GM12891 (cell line): Measurements from ENCODE around the gene RRM2.

Experiments used
- DNase-seq: peaks from one replicate; pipeline ENCODE4 v3.0.0; 2011; ENCODE audit warnings: low spot score; ENCODE audit not compliant: insufficient read length
- FAIRE-seq: peaks from 2 replicates; lab custom pipeline; 2011; peaks lifted over from hg19 to GRCh38; lab: Jason Lieb, UNC
- PAX5 ChIP-seq: IDR thresholded peaks from 2 replicates; pipeline ENCODE4 v1.6.1; 2011; ENCODE audit warnings: low read length, moderate library complexity, mild to moderate bottlenecking; ENCODE audit not compliant: insufficient read depth, severe bottlenecking
- POLR2A ChIP-seq: IDR thresholded peaks from 2 replicates; pipeline ENCODE4 v1.6.1; 2011; ENCODE audit warnings: low read depth, low read length, control low read depth
- POLR2AphosphoS5 ChIP-seq: IDR thresholded peaks from 2 replicates; pipeline ENCODE4 v1.6.1; 2011; ENCODE audit warnings: low read depth, low read length, control low read depth
- POU2F2 ChIP-seq: IDR thresholded peaks from 2 replicates; pipeline ENCODE4 v1.6.1; 2011; ENCODE audit warnings: low read depth, mild to moderate bottlenecking, control low read depth, low read length, moderate library complexity
- SPI1 ChIP-seq: IDR thresholded peaks from 2 replicates; pipeline ENCODE4 v1.6.1; 2011; ENCODE audit warnings: low read depth, low read length, control low read depth
- TAF1 ChIP-seq: IDR thresholded peaks from 2 replicates; pipeline ENCODE4 v1.6.1; 2011; ENCODE audit warnings: low read depth, low read length, control low read depth

RRM2 gene

DNA sequence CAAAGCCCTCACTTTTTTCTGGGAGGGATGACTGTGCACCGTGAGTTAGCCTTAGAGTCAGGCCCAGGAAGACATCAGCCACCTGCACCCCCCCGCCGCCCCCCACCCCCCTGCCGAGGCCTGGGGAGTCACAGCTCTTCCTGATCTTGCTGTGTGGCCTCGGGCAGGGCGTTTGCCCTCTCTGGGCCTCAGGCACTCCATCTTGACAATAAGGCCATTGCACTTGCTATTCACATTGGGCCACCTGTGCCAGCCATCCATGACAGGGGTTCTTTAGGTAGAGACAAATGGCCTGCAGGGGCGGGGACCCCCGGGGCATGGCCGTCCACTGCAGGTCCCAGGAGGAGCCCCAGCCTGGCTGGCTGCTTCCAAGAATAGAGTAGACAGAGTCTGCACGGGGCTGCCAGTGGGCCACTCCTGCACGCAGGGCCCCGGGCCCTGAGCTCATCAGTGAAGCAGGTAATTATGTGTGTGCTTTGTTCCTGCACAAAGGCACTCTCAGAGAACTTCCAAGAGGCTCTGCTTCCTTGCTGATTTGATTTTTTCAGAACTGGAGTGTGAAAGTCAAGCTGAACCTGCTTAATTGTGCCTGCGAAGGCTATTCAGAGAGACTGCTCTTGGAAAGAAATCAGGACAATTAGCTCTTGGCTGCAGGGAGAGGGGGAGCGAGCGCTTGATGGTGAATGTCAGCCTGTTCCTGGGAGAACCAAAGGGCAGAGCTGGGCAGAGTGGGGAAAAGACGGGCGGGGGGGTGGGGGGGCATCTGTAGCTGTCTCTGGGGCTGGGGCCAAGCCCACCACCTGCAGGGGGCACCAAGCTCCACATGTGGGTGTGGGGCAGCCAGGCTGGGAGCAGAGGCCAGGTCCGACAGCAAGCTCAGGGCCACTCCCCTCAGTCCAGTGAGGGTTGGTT lies 40.3 kb downstream of the RRM2 start:
- no peak for FAIRE-seq
- DNase-seq, result no peak
- no peak for TF ChIP-seq TAF1
- TF ChIP-seq POLR2A, result no peak
- no peak for TF ChIP-seq POU2F2
- no peak for TF ChIP-seq POLR2AphosphoS5
- no peak for TF ChIP-seq SPI1
- TF ChIP-seq PAX5, result no peak

DNA sequence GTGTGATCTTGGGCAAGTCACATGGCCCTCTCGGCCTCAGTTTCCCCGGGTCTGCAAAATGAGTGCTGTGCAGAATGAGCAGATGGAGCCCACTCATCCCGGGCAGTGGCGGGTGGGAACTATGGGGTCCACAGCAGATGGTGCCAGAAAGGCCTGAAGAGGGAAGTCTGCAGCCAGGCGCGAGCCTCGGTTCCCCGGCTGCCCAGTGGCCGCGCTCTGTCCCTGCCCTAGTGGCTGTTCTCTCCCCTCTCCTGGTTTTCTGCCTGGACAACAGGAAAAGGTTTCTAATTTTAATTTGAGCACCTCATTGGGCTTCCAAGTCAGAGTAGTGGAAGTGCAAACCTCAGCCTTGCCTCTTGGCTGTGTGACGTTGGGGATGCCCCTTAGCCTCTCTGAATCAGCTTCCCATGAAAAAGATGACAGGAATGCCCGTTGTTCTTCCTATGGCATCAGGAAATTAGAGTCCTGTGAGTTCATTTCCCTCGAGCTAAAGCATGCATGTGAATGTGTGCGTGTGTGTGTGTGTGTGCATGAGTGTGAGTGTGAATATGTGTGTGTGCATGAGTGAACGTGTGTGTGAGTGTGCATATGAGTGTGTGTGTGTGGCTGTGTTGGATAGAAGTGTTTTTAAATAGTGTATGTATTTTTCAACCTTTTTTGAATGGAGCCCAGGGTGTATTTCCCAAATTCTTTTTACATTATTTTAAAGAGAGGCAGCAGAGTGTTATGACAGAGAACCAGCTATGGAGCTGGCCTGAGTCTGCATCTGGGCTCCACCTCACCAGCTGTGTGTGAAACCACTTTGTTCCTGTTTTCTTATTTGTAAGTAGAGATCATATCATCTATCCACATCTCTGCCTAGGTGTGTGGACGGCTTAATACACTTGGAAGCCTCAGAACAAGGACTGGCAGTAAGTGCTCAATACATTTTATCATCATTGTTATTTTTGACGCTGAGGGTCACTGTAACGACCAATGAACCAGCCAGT lies 41.3 kb downstream of the RRM2 start:
- peak; percentile 76 for FAIRE-seq
- peak; percentile 47 for DNase-seq
- TF ChIP-seq TAF1 (no peak), POLR2AphosphoS5 (no peak), POLR2A (no peak), POU2F2 (no peak), SPI1 (no peak), PAX5 (no peak)

DNA sequence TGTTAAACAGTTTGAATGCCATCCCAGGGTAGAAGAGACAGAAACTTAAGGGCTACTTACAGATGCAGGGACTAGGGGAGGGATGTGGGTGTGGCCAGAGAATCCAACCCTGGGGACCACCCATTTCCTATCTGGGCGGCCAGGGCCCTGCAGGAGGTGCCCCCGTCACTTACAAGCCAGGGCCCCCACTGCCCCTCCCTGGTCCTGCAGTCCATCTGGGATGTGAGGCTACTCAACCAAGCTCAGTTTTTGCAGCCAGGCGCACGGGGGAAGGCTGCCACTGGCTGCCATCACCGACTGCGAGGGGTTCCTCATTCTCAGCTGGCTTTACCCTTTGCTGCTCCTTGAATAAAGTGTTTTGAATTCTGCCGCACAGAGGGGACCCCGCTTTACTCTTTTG lies 42.1 kb downstream of the RRM2 start:
- FAIRE-seq (no peak), DNase-seq (no peak)
- TF ChIP-seq POLR2AphosphoS5 (no peak), PAX5 (no peak), SPI1 (no peak)

DNA sequence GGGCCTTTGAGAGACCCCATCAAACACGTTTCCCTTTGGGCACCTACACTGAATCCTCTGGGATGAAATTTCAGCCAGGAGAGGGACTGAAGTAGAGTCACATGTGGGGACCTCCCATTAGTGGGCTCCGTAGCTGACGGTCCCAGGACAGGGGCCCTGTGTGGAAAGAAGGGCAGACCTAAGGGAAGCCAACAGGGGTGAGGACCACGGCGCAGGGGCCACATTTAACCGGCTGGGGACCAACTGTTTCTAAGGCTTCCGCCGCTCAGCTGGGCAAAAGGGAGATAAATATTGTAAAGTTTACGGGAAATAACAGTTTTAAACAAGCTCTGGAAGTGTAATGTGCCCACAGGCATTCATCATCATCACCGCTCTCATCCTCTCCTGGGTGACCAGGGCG lies 42.7 kb downstream of the RRM2 start:
- TF ChIP-seq POLR2A, result no peak
- no peak for DNase-seq
- FAIRE-seq, result no peak

DNA sequence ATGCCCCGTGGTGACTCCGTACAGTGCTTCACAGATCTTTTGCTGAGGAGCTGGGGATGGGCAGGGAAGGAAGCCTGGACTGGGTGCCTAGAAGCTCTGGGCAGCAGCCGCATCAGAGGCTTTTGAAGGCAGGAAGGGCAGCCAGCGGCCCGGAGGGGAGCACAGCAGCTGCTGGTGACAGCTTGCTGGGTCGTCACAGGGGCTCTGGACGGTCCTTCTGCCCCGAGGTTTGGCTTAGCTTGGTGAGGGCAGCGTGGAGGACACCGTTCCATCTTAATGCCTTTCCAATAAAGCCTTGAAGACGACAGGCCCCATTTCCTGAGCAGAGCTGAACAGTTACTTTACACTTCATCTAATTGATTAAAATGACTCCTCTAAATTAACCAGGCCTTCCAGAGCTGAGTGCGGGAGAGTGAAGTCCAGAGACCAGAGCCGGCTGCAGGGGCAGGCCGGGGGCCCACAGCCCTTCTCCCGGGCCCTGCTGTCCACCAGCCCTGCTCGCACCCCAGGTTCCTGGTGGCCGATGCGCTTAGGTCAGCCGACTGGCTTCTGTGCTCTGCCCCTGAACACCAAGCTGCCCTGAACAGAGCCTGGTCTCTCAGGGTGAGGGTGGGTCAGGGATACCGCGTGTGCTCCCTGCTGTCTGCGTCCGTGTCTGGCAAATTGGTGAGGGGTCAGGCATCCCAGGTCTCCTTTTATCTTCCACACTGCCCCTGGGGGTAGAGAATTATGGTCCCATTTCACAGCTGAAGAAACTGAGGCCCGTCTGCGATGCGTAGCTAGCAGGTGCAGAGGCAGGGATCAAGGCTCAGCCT lies 43.5 kb downstream of the RRM2 start:
- DNase-seq, result no peak
- no peak for FAIRE-seq
- no peak for TF ChIP-seq POLR2A
- TF ChIP-seq TAF1, result no peak
- TF ChIP-seq POU2F2, result no peak
- TF ChIP-seq POLR2AphosphoS5, result no peak
- TF ChIP-seq PAX5, result no peak
- no peak for TF ChIP-seq SPI1

DNA sequence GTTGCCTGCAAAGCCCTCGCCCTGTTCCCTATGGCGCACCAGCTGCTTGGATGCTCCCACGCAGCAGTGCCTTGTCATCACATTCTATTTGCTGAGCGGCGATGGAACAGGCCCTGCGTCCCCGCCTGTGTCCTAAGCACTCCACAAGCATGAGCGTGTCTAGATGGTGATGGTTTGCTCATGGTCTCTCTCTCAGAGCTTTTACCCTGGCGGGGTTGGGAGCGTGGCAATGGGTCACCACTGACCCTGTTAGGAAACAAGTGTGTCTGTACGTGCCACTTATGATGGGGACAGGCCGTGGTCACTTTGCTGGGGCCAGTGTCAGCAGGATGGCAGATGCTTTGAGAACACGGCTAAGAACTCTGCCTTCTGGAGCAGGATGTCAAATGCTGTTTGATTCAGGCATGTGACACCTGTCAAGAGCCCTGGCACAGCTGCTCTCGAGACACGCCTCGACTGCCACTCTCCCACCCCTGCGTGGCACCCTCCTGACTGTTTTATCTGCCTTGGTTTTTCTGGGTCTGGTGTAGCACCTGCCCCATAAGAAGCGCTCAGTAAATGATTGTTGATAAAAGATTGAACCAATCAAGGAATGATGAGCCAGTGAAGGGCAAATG lies 44.2 kb downstream of the RRM2 start:
- TF ChIP-seq POLR2AphosphoS5, result no peak
- TF ChIP-seq POLR2A, result no peak
- no peak for DNase-seq
- FAIRE-seq, result no peak

DNA sequence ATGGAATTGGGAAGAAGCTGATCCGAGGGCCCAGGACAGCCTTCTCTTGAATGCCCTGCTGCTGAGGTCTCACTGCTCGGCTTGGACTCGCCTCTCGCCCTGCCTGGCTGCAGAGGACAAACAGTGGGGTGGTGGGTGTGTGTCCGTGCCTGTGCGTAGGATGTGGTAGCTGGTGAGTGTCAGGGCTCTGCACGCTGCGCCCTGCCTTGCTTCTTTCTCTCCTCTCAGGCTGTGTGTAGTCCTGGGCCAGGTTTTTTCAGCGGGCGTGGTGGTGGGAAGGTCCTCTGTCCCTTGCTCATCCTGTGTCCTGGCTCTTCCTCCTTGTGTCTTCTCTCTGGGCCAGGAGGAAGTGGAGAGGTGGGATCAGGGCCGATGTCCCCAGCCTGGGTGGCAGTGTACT lies 44.8 kb downstream of the RRM2 start:
- FAIRE-seq (no peak), DNase-seq (no peak)
- no peak for TF ChIP-seq TAF1
- no peak for TF ChIP-seq PAX5
- TF ChIP-seq POLR2AphosphoS5, result no peak
- TF ChIP-seq POU2F2, result no peak
- TF ChIP-seq SPI1, result no peak
- TF ChIP-seq POLR2A, result no peak

DNA sequence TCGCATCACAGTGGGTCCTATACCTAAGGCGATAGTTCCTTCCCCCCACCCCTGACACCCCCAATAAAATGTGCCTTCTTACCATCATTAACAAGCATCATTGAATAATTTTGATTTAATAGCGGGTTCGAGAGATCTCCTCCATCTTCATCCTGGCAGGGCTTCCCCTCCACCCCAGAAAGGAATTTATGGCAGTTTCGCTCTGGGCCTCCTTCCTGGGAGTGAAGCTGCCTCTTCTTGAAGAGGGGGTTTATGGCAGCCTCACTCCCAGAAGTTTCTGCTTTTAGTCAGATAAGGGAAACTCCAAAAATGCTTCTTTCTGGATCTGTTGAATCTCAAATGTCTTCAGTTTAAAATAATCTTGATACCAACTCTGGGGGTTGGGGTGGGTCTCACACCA lies 45.7 kb downstream of the RRM2 start:
- TF ChIP-seq PAX5 (no peak), TAF1 (no peak), POU2F2 (no peak), SPI1 (no peak), POLR2AphosphoS5 (no peak), POLR2A (no peak)
- DNase-seq (no peak), FAIRE-seq (no peak)

DNA sequence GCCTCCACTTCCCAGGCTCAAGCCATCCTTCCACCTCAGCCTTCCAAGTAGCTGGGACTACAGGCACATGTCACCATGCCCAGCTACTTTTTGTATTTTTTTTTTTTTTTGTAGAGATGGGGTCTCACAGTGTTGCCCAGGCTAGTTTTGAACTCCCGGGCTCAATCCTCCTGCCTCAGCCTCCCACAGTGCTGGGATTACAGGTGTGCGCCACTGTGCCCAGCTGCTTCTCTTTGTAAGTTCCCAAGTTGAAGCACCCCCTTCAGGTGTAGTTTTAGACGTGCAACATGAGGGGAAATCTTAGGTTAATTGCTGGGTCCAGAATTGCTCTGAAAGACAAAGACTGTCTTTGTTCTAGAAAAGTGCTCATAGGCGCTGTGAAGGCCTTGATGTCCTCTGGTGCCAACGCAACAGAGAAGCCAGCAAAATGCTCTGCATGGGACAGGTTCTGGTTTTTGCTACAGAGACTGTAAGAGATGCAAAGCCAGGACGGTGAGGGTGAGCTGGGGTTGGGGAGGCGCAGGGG lies 46.6 kb downstream of the RRM2 start:
- DNase-seq, result no peak

More for the DNA sequence above, 46.6 kb downstream of the RRM2 start:
- no peak for FAIRE-seq
- TF ChIP-seq PAX5, result no peak
- no peak for TF ChIP-seq TAF1
- TF ChIP-seq SPI1, result no peak
- no peak for TF ChIP-seq POLR2AphosphoS5
- no peak for TF ChIP-seq POU2F2
- no peak for TF ChIP-seq POLR2A
